Measurements from ENCODE around the gene LRSAM1.

The LRSAM1 gene

GRCh38 chr9:127537792-127538191 lies 86.5 kb downstream of the LRSAM1 start:
- no peak for DNase-seq

GRCh38 chr9:127538849-127539258 lies 87.5 kb downstream of the LRSAM1 start:
- no peak for DNase-seq

DNA sequence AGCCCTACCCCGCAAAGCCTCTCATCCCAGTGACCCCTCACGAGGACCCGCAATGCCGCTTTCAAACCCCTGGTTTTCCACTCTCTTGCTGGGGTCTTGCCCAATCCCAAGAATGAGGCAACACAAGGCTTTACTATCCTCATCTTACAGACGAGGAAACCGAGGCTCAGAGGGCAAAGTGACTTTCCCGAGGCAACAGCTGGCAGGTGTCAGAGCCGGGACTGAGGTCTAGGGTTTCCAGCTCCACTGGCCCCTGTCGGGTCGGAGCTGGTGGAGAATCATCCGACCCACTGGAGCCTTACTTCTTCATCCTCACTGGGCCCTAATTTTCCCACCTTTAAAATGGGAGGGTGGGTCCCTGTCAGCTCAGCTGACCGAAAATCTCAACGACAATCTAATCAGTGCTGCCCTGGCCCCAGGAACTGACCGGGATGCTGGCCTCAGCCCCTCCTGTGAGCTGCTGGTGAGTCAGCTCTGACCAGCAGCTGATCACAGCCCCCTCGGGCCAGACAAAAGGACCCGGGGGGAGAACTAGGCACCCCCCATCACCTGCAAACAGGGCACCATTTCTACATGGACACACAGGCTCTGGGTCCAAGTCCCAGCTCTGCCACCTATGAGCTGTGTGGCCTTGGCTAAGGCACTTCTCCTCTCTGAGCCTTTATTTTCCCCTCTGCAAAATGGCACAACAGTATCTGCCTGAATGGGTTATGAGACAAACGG lies 88.1 kb downstream of the LRSAM1 start:
- no peak for DNase-seq

GRCh38 chr9:127539982-127540663 lies 88.8 kb downstream of the LRSAM1 start:
- no peak for DNase-seq

DNA sequence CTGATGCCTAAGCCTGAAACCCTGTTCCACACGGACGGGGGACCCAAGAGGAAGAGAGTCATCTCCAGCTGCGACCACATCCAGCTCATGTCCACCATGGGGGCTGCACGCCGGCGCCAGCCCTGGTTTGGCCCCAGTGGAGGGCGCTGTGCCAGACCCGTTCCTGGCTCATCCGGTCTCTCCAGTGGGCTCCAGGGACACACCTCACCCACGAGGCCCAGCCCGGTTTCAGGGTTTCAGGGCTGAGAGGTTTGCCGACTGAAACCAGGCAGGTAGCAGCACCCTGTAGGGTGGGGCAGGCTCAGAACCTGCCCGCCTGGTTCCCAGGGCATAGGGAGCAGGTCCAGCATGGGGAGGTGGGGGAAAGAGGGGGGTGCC lies 89.3 kb downstream of the LRSAM1 start:
- DNase-seq, result no peak

- DNase-seq, result no peak
Observed at GRCh38 chr9:127541176-127541575, 89.9 kb downstream of the LRSAM1 start.

DNA sequence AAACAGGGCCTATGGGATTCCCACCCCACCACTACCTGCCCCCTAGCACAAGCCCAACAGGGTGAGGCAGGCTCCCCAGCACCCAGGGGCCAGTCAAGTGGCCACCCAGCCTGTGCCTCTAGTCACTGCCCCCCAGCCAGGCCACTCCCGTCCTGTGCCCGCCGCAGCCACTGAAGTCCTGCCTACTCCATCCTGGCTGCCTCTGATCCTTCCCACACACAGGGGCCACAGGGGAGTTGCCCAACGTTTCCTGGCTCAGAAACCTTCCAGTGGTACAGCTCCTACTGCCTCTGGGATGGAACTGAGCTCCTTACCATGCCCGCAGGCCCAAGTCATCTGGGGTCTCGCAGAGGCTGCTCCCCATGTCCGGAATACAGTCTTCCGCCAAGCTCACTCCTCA lies 90.6 kb downstream of the LRSAM1 start:
- DNase-seq, result no peak

DNA sequence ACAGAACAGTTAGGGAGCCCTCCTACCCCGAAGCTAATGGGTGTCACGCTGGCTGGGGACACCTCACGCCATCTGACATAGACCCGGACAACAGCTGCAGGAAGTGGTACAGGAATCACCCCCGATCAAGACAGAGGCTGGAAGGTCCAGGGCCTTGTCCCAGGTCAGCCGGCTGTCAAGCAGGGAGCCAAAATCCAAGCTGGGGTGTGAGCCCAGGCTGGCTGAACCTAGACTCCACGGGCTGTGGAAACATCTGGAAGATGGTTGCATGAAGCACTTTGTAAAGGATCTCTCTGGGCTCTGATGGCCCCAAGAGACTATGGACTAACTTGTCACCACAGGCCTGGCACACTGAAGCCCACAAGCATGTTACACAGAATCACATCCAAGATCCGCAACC lies 91.9 kb downstream of the LRSAM1 start:
- no peak for DNase-seq

GRCh38 chr9:127543973-127544533 lies 92.7 kb downstream of the LRSAM1 start:
- no peak for DNase-seq

GRCh38 chr9:127545196-127546124 lies 94.2 kb downstream of the LRSAM1 start:
- no peak for DNase-seq

- no peak for DNase-seq
Observed at GRCh38 chr9:127546125-127546832, 95.0 kb downstream of the LRSAM1 start.

DNA sequence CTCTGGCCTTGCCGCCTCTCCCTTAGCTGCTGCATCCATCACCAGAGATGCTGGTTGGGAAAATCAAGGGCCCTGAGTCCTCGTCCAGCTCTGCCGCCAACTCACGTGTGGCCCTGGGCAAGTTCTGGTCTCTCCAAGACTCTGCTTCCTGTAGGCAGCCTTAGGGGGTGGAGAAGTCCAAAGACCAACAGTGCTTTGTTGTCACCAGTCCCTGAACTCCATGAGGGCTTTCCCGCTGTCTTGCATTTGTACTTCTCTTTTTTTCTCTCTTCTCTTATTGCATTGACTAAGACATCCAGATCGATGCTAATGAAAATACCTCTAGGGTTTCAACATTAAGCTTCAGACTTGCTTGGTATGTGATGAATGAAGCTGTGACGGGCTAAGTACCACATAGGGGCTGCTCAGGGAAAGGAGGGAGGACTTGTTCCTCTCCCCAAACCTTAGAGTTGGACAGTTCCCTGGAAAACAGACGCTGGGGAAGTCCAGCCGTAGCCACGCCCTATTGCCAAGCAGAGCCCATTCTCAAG lies 97.1 kb downstream of the LRSAM1 start:
- no peak for DNase-seq

- DNase-seq, result no peak
Observed at GRCh38 chr9:127549218-127549617, 97.9 kb downstream of the LRSAM1 start.

DNA sequence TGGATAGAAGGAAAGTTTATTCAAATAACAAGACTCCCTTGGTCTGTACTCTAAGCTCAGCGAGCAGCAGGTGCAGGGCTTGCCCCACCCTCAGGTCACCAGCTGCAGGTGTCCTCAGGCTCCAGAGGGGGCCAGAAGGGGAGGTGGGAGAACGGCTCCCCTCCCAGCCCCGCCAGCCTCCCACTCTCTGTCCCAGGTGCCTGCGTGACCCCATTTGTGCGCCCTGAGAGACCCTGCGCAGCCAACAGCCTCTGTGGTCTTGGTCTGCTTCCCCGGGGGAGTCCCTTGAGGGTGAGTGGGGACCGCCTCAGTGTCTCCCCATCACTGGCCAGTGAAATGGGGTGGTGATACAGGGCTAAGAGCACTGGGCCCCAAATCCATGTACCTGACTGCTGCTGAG lies 98.4 kb downstream of the LRSAM1 start:
- DNase-seq, result no peak

DNA sequence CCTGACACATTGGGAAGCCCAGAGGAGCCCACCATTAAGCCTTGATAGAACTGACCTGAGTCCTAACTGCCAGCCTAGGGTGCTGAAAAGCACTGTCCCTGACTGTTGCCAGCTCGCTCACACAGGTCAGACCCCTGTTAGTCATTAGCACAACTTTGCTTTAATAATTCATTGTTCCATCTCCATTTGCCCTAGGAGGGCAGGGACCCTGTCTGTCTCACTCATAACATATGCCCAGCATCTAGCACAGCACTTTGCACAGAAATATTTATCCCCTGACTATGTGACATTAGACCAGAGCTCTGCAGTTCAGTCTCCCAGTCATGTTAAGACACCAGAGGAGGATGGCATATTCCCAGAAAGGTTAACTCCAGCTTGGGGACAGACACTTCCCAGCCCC lies 99.0 kb downstream of the LRSAM1 start:
- no peak for DNase-seq

DNA sequence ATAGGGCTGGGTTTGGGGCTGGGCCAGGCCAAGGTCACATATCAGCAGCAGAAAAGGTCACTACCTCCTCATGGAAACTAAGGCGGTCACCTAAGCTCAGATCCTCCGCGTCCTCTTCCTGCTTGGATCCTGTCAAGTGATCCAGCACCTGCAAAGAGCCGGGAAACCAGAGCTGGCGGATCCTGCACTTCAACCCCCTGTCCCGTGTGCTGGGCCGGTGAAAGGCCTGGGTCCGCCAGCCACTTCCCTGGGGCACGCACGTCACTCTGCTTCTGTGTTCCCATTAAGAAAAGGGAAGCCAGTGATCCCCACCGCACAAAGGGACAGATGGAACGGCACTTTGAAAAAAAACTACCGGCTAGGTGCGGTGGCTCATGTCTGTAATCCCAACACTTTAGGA lies 99.4 kb downstream of the LRSAM1 start:
- no peak for DNase-seq
